Measurements from ENCODE around the gene LMAN1L. TPM values are rescaled to one million over a fixed set of nuclear protein-coding genes. Genes with fewer than 3 reads are reported as not detected.

Gene LMAN1L
- total RNA-seq, 6 donors from 2014 or later: 1.0 TPM; not detected in 5

- Histone ChIP-seq H3K27ac (peak overlapping the region; percentile 79 to 96 (median 86)), H3K4me1 (peaks cover 57 to 93% (median 75%) of the 10 kb centered on the region in 4 donors), H3K4me3 (no peak overlapping the region), H3K9me3 (no peaks in the 10 kb centered on the region), H3K36me3 (peaks cover 0 to 4% (median 0%) of the 10 kb centered on the region in 4 donors), H3K27me3 (no peaks in the 10 kb centered on the region)
- TF ChIP-seq EP300 (IDR thresholded peaks at IDR 0.05) (no peak), POLR2AphosphoS5 (IDR thresholded peaks at IDR 0.05) (no peak), POLR2A (IDR thresholded peaks at IDR 0.05) (no peak), CTCF (IDR thresholded peaks at IDR 0.05) (no peak)
- no peak for DNase-seq
- ATAC-seq (ENCODE audit: low FRiP score in 2 of 2): no peak
- 11 to 14% methylated on average over 1 of the region's 1 CpG for WGBS, 2 donors
These were observed 54.9 kb downstream of the LMAN1L start for GRCh38 chr15:74867466-74868038.

GRCh38 chr15:74868059-74868458 lies 55.4 kb downstream of the LMAN1L start:
- Histone ChIP-seq H3K9me3 (no peaks in the 10 kb centered on the region), H3K36me3 (peaks cover 0 to 4% (median 0%) of the 10 kb centered on the region in 4 donors), H3K4me3 (no peak overlapping the region), H3K27ac (peak overlapping the region; percentile 79 to 96 (median 86)), H3K27me3 (no peaks in the 10 kb centered on the region), H3K4me1 (peaks cover 57 to 94% (median 76%) of the 10 kb centered on the region in 4 donors)
- TF ChIP-seq POLR2AphosphoS5 (IDR thresholded peaks at IDR 0.05): peak in 1 of 2 donors; percentile 35
- TF ChIP-seq CTCF (IDR thresholded peaks at IDR 0.05): no peak
- TF ChIP-seq POLR2A (IDR thresholded peaks at IDR 0.05): peak in 1 of 4 donors; percentile 21
- DNase-seq (peak in 1 of 2 donors; percentile 67), ATAC-seq (ENCODE audit: low FRiP score in 2 of 2) (peak; percentile 31 to 44)
- 30 to 36% methylated on average over 6 of the region's 6 CpGs for WGBS, 2 donors

- Histone ChIP-seq H3K27me3 (no peaks in the 10 kb centered on the region), H3K36me3 (peaks cover 0 to 4% (median 0%) of the 10 kb centered on the region in 4 donors), H3K27ac (peak overlapping the region; percentile 79 to 96 (median 86)), H3K4me3 (peak overlapping the region in 1 of 4 donors; percentile 4), H3K4me1 (peaks cover 63 to 88% (median 78%) of the 10 kb centered on the region in 4 donors), H3K9me3 (no peaks in the 10 kb centered on the region)
- DNase-seq: no peak
- peak in 1 of 2 donors; percentile 20 for ATAC-seq (ENCODE audit: low FRiP score in 2 of 2)
- TF ChIP-seq POLR2AphosphoS5 (IDR thresholded peaks at IDR 0.05) (peak in 1 of 2 donors; percentile 22), CTCF (IDR thresholded peaks at IDR 0.05) (no peak)
These were observed 56.7 kb downstream of the LMAN1L start for GRCh38 chr15:74869372-74869725.

GRCh38 chr15:74869726-74870407 lies 57.2 kb downstream of the LMAN1L start:
- Histone ChIP-seq H3K27me3 (no peaks in the 10 kb centered on the region), H3K4me1 (peaks cover 63 to 83% (median 75%) of the 10 kb centered on the region in 4 donors), H3K27ac (peak overlapping the region; percentile 79 to 96 (median 86)), H3K9me3 (no peaks in the 10 kb centered on the region), H3K36me3 (peaks cover 0 to 4% (median 0%) of the 10 kb centered on the region in 4 donors), H3K4me3 (peak overlapping the region in 1 of 4 donors; percentile 4)
- ATAC-seq (ENCODE audit: low FRiP score in 2 of 2): peak; percentile 61 to 65
- peak in 1 of 2 donors; percentile 81 for DNase-seq
- 21 to 34% methylated on average over 5 to 6 of the region's 6 CpGs for WGBS, 2 donors
- TF ChIP-seq POLR2AphosphoS5 (IDR thresholded peaks at IDR 0.05) (peak; percentile 19 to 58), POLR2A (IDR thresholded peaks at IDR 0.05) (peak in 1 of 4 donors; percentile 45), CTCF (IDR thresholded peaks at IDR 0.05) (no peak), EP300 (IDR thresholded peaks at IDR 0.05) (peak in 1 of 4 donors; percentile 19)

Data from upper lobe of left lung (tissue), 6 donors.